K562 (cell line): ENCODE measurements around the gene SHB. TPM values are rescaled to one million over a fixed set of nuclear protein-coding genes. Genes with fewer than 3 reads are reported as not detected.

Experiments used
- CBFA2T3 ChIP-seq: fragments of 450-650 bp; IDR thresholded peaks from 2 replicates; pipeline ENCODE4 v1.6.1; 2017
- CBX5 ChIP-seq: IDR thresholded peaks from 2 replicates; pipeline ENCODE4 v1.6.1; 2014; ENCODE audit warnings: low read depth, borderline replicate concordance
- COPS2 ChIP-seq: fragments of 450-650 bp; conservative IDR thresholded peaks from 2 replicates; pipeline ENCODE4 v1.6.1; 2016; ENCODE audit warnings: mild to moderate bottlenecking, moderate library complexity
- ETV1 ChIP-seq: fragments of 450-650 bp; conservative IDR thresholded peaks from 2 replicates; pipeline ENCODE4 v1.6.1; 2016; ENCODE audit warnings: missing genetic modification characterization, control low read depth, low read depth, missing compliant biosample characterization
- HMG20B ChIP-seq: fragments of 250-450 bp; sonication (Bioruptor Pico); IDR thresholded peaks from 2 replicates; pipeline ENCODE4 v1.5.0; 2021; ENCODE audit warnings: mild to moderate bottlenecking
- JUNB ChIP-seq: fragments of 450-650 bp; formaldehyde crosslinking; conservative IDR thresholded peaks from 2 replicates; pipeline ENCODE4 v1.4.0; 2020; ENCODE audit warnings: mild to moderate bottlenecking
- KAT2B ChIP-seq: IDR thresholded peaks from one replicate; pipeline ENCODE4 v1.6.1; 2012; ENCODE audit warnings: low read depth, mild to moderate bottlenecking, control low read depth, inconsistent platforms, low read length, moderate library complexity
- KDM5B ChIP-seq: fragments of 200-600 bp; sonication (generic); IDR thresholded peaks from 2 replicates; pipeline ENCODE4 v1.6.1; 2012; ENCODE audit warnings: low read depth, mild to moderate bottlenecking, moderate library complexity, low read length, control low read depth, inconsistent platforms; ENCODE audit not compliant: insufficient replicate concordance
- MAFK ChIP-seq: IDR thresholded peaks from 2 replicates; pipeline ENCODE4 v1.6.1; 2011; ENCODE audit warnings: low read length, improper control_type of control experiment
- MCM5 ChIP-seq: fragments of 450-650 bp; IDR thresholded peaks from 2 replicates; pipeline ENCODE4 v1.6.1; 2016; ENCODE audit warnings: low read depth
- PKNOX1 ChIP-seq: fragments of 450-650 bp; IDR thresholded peaks from 2 replicates; pipeline ENCODE4 v1.6.1; 2016
- RBM34 ChIP-seq: fragments of 200-400 bp; formaldehyde crosslinking; IDR thresholded peaks from 2 replicates; pipeline ENCODE4 v1.6.1; 2018; ENCODE audit warnings: low read length, borderline replicate concordance; ENCODE audit not compliant: insufficient read depth
- SLC30A9 ChIP-seq: fragments of 250-450 bp; sonication (Bioruptor Pico); IDR thresholded peaks from 2 replicates; pipeline ENCODE4 v1.8.0; 2022; ENCODE audit warnings: mild to moderate bottlenecking, moderate library complexity
- SREBF1 ChIP-seq: fragments of 150-350 bp; IDR thresholded peaks from 2 replicates; pipeline ENCODE4 v1.6.1; 2014; ENCODE audit warnings: antibody characterized with exemption, low read depth, low read length, borderline replicate concordance
- ZNF121 ChIP-seq: sonication (generic); formaldehyde crosslinking; conservative IDR thresholded peaks from 2 replicates; pipeline ENCODE4 v1.8.0; 2022; ENCODE audit warnings: missing genetic modification reagents
- ZNF324 ChIP-seq: fragments of 250-450 bp; sonication (Bioruptor Pico); IDR thresholded peaks from 2 replicates; pipeline ENCODE4 v1.4.0; 2020; ENCODE audit warnings: mild to moderate bottlenecking
- polyA plus RNA-seq, 8 experiments: library from polyadenylated mRNA; depleted of rRNA in 4 of 8; stranded (reverse) in 5 of 8; unstranded in 3 of 8; fragments of >200 nt; fragmentation: Nextera tagmentation in 2 of 8; fragmentation: Illumina TruSeq in 1 of 8; extraction: Ambion mirVana in 2 of 8; extraction: Trizol in 1 of 8; gene quantifications; 2 replicates each; pipeline versions ENCODE4 v1.2.1 to v1.2.3, GENCODE V29; 2011 to 2014; ENCODE audit warnings: inconsistent platforms in 1 of 8, missing spikeins in 1 of 8
- total RNA-seq, 7 experiments: library from RNA; depleted of rRNA in 6 of 7; stranded (reverse); fragments of >200 nt in 6 of 7; fragmentation: Illumina TruSeq in 2 of 7; extraction: Trizol in 2 of 7; gene quantifications; 2 replicates each; pipeline versions ENCODE4 v1.2.1 to v1.2.3, GENCODE V29; 2011 to 2021; ENCODE audit warnings: low replicate concordance in 1 of 7
- TF ChIP-seq, protein P1 (sequence below): sonication (generic); formaldehyde crosslinking; IDR thresholded peaks from 2 replicates; pipeline ENCODE4 v1.8.0; 2022; ENCODE audit warnings: mild to moderate bottlenecking, missing genetic modification reagents
- TF ChIP-seq, protein P2 (sequence below): fragments of 450-650 bp; IDR thresholded peaks from 2 replicates; pipeline ENCODE4 v1.6.1; 2018; ENCODE audit not compliant: partially characterized antibody

The SHB gene
- total and polyA plus RNA-seq, 9 of the 15 experiments (the other 6 are each of a cell fraction or from before 2014, with no cell fraction given): 0.78 to 16.0 (median 5.3) TPM

- TF ChIP-seq HMG20B (CRISPR knock-in tag) (no peak), MAFK (no peak), RBM34 (no peak), CBX5 (no peak), ZNF121 (CRISPR knock-in tag) (no peak), SLC30A9 (CRISPR knock-in tag) (no peak), MCM5 (no peak), PKNOX1 (no peak), CBFA2T3 (peak; percentile 88), COPS2 (no peak), KAT2B (no peak), ETV1 (tag) (no peak), KDM5B (no peak), ZNF324 (CRISPR knock-in tag) (no peak), JUNB (CRISPR knock-in tag) (no peak), SREBF1 (no peak)
- TF ChIP-seq, protein P1, sequence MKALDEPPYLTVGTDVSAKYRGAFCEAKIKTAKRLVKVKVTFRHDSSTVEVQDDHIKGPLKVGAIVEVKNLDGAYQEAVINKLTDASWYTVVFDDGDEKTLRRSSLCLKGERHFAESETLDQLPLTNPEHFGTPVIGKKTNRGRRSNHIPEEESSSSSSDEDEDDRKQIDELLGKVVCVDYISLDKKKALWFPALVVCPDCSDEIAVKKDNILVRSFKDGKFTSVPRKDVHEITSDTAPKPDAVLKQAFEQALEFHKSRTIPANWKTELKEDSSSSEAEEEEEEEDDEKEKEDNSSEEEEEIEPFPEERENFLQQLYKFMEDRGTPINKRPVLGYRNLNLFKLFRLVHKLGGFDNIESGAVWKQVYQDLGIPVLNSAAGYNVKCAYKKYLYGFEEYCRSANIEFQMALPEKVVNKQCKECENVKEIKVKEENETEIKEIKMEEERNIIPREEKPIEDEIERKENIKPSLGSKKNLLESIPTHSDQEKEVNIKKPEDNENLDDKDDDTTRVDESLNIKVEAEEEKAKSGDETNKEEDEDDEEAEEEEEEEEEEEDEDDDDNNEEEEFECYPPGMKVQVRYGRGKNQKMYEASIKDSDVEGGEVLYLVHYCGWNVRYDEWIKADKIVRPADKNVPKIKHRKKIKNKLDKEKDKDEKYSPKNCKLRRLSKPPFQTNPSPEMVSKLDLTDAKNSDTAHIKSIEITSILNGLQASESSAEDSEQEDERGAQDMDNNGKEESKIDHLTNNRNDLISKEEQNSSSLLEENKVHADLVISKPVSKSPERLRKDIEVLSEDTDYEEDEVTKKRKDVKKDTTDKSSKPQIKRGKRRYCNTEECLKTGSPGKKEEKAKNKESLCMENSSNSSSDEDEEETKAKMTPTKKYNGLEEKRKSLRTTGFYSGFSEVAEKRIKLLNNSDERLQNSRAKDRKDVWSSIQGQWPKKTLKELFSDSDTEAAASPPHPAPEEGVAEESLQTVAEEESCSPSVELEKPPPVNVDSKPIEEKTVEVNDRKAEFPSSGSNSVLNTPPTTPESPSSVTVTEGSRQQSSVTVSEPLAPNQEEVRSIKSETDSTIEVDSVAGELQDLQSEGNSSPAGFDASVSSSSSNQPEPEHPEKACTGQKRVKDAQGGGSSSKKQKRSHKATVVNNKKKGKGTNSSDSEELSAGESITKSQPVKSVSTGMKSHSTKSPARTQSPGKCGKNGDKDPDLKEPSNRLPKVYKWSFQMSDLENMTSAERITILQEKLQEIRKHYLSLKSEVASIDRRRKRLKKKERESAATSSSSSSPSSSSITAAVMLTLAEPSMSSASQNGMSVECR (CRISPR knock-in tag): no peak
- TF ChIP-seq, protein P2, sequence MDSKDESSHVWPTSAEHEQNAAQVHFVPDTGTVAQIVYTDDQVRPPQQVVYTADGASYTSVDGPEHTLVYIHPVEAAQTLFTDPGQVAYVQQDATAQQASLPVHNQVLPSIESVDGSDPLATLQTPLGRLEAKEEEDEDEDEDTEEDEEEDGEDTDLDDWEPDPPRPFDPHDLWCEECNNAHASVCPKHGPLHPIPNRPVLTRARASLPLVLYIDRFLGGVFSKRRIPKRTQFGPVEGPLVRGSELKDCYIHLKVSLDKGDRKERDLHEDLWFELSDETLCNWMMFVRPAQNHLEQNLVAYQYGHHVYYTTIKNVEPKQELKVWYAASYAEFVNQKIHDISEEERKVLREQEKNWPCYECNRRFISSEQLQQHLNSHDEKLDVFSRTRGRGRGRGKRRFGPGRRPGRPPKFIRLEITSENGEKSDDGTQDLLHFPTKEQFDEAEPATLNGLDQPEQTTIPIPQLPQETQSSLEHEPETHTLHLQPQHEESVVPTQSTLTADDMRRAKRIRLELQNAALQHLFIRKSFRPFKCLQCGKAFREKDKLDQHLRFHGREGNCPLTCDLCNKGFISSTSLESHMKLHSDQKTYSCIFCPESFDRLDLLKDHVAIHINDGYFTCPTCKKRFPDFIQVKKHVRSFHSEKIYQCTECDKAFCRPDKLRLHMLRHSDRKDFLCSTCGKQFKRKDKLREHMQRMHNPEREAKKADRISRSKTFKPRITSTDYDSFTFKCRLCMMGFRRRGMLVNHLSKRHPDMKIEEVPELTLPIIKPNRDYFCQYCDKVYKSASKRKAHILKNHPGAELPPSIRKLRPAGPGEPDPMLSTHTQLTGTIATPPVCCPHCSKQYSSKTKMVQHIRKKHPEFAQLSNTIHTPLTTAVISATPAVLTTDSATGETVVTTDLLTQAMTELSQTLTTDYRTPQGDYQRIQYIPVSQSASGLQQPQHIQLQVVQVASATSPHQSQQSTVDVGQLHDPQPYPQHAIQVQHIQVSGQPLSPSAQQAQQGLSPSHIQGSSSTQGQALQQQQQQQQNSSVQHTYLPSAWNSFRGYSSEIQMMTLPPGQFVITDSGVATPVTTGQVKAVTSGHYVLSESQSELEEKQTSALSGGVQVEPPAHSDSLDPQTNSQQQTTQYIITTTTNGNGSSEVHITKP: no peak
These were observed 28.9 kb downstream of the SHB start (continued) for GRCh38 chr9:38039907-38040682.
